T-helper 1 cell treated with Interleukin-12 subunit alpha and Interleukin-12 subunit beta and Interleukin-4 antibody, amounts not matched to agents 30 ng/mL and 1 ng/mL, for 36 hours (primary cell): Measurements from ENCODE around the gene ESRRB. TPM values are rescaled to one million over a fixed set of nuclear protein-coding genes. Genes with fewer than 3 reads are reported as not detected.

Experiments
- intact Hi-C: fragments of 100-400 bp; cut with micrococcal nuclease; formaldehyde crosslinking; loops from one replicate; pipeline ENCODE4 v1.15.1; 2024
- total RNA-seq: library from RNA; stranded (reverse); gene quantifications from 2 replicates; pipeline ENCODE4 v1.2.3, GENCODE V29; 2022

ESRRB gene
- total RNA-seq, 1 donor from 2014 or later, result 0.32 TPM

- intact Hi-C loops, result no loop called here
Measured at GRCh38 chr14:76439237-76439775, 63.4 kb downstream of the ESRRB start.

- intact Hi-C loops, result no loop called here
Measured at GRCh38 chr14:76446486-76446885, 70.5 kb downstream of the ESRRB start.

GRCh38 chr14:76446921-76447320 is 71.0 kb downstream of the ESRRB start:
- intact Hi-C loops, result no loop called here

GRCh38 chr14:76450476-76450875 is 74.5 kb downstream of the ESRRB start:
- intact Hi-C loops, result no loop called here

GRCh38 chr14:76456200-76456599 is 80.3 kb downstream of the ESRRB start:
- intact Hi-C loops, result no loop called here

- intact Hi-C loops, result no loop called here
Measured at GRCh38 chr14:76456891-76457586, 81.1 kb downstream of the ESRRB start.

GRCh38 chr14:76457841-76458240 is 81.9 kb downstream of the ESRRB start:
- intact Hi-C loops, result no loop called here

- intact Hi-C loops, result no loop called here
Measured at GRCh38 chr14:76461886-76462285, 85.9 kb downstream of the ESRRB start.

GRCh38 chr14:76462330-76462729 is 86.4 kb downstream of the ESRRB start:
- intact Hi-C loops, result no loop called here

GRCh38 chr14:76463105-76463504 is 87.2 kb downstream of the ESRRB start:
- intact Hi-C loops, result no loop called here

GRCh38 chr14:76464856-76465255 is 88.9 kb downstream of the ESRRB start:
- intact Hi-C loops, result no loop called here

GRCh38 chr14:76465664-76466063 is 89.7 kb downstream of the ESRRB start:
- intact Hi-C loops, result no loop called here

GRCh38 chr14:76467711-76468155 is 91.8 kb downstream of the ESRRB start:
- intact Hi-C loops, result no loop called here

GRCh38 chr14:76472199-76472723 is 96.3 kb downstream of the ESRRB start:
- intact Hi-C loops, result no loop called here

- intact Hi-C loops, result no loop called here
Measured at GRCh38 chr14:76473481-76474263, 97.7 kb downstream of the ESRRB start.

GRCh38 chr14:76480426-76480825 is 104.5 kb downstream of the ESRRB start:
- intact Hi-C loops, result no loop called here

GRCh38 chr14:76484355-76484754 is 108.4 kb downstream of the ESRRB start:
- intact Hi-C loops, result no loop called here

GRCh38 chr14:76486251-76486743 is 110.4 kb downstream of the ESRRB start:
- intact Hi-C loops, result no loop called here

- intact Hi-C loops, result no loop called here
Measured at GRCh38 chr14:76488551-76488950, 112.6 kb downstream of the ESRRB start.

- intact Hi-C loops, result no loop called here
Measured at GRCh38 chr14:76489667-76490066, 113.7 kb downstream of the ESRRB start.

GRCh38 chr14:76490111-76490510 is 114.2 kb downstream of the ESRRB start:
- intact Hi-C loops, result no loop called here

- intact Hi-C loops, result no loop called here
Measured at GRCh38 chr14:76490735-76491134, 114.8 kb downstream of the ESRRB start.
